ENCODE data around the gene PRKN.

The PRKN gene

GRCh38 chr6:161622779-161623178, 1104.8 kb downstream of the PRKN start:
- DNase-seq = no peak

DNA sequence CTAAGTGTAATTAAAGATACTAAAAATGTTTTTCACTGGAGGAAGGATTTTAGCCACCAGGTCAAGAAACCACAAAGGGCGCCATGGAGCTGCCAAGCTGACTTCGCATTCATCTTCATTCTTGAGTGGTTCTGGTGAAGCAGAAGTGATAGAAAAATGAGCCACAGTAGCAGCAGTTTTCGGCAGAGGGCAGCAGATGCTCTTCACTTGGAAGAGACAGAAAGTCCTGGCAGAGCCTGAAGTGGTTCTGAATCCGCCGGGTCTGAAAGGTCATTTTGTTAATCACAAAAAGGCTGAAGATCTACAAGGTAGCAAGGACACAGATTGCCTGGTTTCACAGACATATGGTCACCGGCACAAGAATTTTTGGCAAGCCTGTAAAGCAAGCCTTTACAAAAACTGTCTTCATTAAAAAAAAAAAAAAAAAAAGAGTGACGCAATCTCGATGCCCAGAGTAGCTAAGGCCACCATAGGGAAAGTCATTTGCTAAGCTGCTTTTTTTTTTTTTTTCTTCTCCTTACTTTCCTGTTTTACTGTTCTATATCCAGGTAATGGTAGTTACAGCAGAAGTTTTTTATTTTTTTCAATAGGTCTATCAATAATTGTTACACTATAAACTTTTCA, 1108.6 kb downstream of the PRKN start:
- DNase-seq = peak; percentile 46

DNA sequence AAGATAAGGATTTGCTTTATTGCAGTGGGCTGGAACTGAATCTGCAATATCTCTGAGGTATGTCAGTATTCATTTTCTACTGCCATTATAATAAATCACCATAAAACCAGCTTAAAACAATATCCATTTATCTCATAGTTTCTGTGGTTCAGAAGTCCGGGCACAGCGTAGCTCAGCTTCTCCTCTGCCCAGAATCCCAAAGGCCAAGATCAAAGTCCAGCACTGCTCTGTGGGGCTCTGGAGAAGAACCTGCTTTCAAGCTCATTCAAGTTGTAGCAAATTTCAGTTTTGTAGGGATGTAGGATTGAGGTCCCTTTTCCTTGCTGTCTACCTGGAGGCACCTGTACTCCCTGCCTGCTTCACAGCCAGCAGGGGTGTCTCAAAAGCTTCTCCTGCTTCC, 1113.9 kb downstream of the PRKN start:
- no peak for DNase-seq

DNA sequence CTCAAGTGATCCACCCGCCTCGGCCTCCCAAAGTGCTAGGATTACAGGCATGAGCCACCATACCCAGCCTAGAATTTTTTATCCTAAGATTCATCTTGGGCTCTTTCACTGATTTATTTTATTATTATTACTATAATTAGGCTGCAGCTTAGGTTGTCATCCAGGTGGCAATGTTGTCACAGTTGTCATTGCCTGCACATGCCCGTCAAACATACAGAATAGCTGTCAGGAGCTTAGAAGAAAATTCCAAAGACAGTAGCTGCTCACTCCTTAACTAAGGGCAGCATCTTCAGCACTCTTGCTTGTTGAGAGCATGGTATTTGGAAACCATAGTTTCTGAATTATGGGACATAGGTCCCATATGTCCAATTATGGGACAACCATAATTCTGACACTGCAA, 1118.8 kb downstream of the PRKN start:
- DNase-seq = no peak

DNA sequence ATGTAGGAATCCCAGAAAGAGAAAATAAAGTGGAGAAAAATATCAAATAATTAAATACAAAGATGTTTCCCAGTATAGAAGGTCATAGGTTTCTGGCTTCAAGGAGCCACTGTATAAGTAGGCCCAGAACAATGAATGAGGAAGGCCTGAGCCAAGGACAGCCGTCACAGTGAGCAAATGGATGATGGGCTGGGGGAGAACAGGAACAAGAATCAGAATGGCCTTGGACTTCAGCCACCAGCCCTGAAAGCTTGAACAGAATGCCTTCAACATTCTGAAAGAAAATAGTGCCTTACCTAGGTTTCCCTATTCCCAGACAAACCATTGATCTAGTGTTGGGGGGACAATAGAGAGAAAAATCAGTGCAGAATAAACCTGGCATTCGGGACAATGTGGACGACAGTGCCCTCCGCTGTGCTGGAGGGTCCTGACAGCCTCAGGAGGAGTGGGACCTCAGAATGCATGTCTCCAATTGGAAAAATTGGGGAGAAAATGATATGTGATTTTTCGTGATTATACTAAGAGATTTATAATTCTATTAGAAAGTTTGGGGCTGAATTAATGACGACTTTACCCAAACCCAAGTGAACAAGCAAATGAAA, 1119.8 kb downstream of the PRKN start:
- no peak for DNase-seq

- DNase-seq = no peak
Measured at GRCh38 chr6:161602359-161602758, 1125.2 kb downstream of the PRKN start.

- no peak for DNase-seq
Measured at GRCh38 chr6:161598896-161599295, 1128.7 kb downstream of the PRKN start.

GRCh38 chr6:161596807-161597520, 1130.6 kb downstream of the PRKN start:
- peak; percentile 17 for DNase-seq

DNA sequence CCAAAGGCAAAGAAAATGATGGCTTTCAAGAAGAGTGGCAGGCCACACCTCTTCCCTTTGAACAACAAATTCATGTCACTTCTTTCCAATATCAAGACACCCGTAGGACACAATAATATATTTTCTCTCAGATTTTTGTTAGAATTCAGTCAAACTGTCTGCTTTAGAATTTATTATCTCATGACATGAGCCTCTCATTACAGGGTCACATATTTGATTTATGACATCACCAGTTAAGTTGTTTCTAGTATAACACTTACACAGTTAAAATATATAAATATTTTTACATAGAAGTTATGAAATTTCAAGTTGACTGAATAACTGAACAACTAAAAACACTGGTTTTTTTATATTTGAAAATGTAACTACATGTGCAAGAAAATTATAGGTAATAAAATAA, 1133.2 kb downstream of the PRKN start:
- no peak for DNase-seq

- no peak for DNase-seq
Measured at GRCh38 chr6:161590961-161591627, 1136.5 kb downstream of the PRKN start.

DNA sequence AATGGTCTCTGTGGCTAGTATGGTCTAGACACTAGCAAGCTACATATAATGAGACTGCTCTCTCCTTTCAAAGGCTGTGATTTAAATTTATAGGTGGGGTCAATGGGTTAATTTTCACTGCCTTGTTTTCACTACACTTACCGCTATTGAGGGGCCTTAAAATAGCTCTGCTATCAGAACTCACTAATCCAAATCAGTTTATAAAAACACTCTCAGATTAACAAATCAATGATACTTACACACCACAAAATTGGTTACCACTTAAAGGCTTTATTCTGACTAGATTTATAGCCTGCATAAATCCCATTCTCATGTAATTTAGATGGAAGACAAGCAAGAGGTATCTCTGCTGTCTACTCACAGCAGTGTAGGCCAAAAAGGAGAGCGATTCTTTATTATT, 1140.7 kb downstream of the PRKN start:
- DNase-seq = no peak

- DNase-seq = no peak
Measured at GRCh38 chr6:161584621-161585340, 1142.8 kb downstream of the PRKN start.

DNA sequence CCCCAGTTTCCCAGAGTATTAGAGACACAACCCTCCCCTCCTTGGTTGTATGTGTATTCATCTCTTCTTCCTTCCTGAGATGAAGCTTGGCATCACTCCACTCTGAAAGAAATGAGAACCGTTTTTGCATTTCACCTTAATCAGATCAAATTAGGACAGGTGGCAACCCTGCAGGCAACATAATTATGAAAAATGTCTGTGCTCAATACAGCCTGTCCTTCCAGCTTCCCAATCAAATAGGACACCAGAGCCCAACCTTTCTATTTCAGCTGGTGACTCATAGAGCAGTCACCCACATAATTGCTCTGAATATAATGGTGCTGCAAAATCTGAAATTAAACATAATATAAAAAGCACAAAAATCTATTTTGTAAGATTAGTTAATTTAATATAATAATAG, 1143.5 kb downstream of the PRKN start:
- no peak for DNase-seq

GRCh38 chr6:161583584-161583983, 1144.0 kb downstream of the PRKN start:
- no peak for DNase-seq

GRCh38 chr6:161578478-161578877, 1149.1 kb downstream of the PRKN start:
- no peak for DNase-seq

DNA sequence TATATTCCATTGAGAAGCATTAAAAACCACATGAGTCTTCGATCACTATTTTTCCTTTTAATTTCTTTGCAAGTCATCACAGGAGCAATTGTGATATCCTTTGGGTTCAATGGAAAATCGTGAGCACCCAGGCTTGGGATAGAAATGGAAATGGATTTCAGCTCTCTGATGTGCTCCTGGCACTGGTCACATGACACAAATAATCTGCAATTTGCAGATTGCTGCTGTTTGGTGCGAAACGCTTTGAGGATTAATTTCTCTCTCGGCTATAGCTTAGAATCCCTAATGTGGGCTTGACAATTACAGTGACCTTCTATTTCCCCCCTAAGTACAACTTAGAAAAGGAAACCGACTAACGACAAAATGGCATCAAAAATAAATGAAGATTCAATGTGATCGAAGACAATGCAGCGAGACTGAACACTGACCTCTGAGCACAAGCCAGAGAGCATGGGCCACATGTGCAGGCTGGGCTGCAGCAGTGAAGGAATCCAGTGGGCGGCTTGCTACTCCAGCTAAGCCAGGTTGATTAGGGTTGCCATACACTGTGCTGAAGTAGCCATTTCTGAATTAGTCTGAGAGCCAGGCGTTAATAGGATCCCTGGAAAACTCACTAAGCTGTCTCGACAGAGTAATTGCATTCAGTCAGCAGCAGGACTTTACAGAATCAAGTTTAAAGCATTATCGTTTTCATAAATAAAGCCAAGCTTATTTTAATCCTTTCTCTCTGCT, 1151.9 kb downstream of the PRKN start:
- DNase-seq = no peak

GRCh38 chr6:161568885-161569456, 1158.6 kb downstream of the PRKN start:
- DNase-seq = peak; percentile 19

DNA sequence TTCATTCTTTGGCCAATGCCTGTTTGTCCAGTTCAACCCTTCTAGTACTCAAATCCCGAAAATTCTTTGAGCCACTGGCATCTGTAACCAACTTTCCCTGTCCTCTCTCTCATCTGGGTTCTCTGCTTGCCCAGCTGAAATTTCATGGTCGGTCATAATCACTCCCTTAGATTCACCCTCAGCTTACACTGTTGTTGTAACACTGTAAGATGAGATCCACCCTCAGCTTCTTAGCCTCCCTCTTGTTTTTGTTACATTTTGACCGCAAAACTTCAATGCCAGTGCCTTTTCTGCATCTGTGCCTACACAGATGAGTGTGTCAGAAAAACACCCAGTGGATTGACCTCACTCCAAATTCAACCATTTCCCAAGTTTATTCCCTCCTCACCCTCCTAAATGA, 1162.6 kb downstream of the PRKN start:
- no peak for DNase-seq

GRCh38 chr6:161561908-161562307, 1165.7 kb downstream of the PRKN start:
- no peak for DNase-seq

DNA sequence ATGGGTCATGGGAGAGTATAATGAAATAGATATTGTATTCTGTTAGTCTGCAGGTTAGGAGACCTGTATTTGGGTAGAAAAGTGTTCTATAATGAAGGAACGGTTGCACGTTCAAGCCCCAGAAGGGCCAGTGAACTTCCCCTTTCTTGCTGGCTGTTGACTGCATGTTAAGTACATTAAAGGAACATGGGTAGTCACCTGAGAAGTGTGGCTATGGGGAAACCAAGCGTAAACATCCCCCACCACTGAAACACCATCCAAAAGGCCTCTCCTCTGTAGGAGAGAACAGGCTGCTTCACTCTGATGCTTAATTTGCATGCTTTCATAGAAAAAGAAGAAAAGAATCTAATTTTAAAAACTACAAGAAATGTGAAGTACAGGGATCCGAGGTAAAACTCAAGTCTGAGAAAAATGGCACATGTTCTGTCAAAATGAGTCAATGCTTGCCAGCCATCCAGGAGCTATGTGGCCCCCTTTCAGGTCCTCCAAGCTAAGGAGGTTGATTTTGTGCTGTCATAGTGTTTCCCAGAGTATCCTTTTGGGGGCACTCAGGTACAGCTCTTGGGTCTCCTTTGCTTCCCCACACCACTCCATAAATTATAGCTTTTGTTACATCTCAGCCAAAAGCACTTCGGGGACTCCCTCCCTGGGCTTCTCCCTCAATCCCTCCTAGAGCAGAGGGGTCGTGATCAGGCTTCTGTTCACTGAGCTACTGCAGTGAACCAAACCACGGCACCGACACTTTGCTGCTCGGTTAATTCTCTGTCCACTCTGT, 1170.0 kb downstream of the PRKN start:
- no peak for DNase-seq

GRCh38 chr6:161554883-161555282, 1172.7 kb downstream of the PRKN start:
- DNase-seq = no peak
